Measurements from ENCODE around the gene GJA1.
"Not testable (repeated sequence)": the region's sequence is repeated elsewhere in the genome, so short reads cannot be mapped to it uniquely, and the experiment has no call there.

GRCh38 chr6:121446705-121447104, 11.3 kb downstream of the GJA1 start:
- TF ChIP-seq CTCF, POLR2A, POLR2AphosphoS5 (IDR thresholded peaks at IDR 0.05): not testable (repeated sequence)
